Stimulated activated naive CD8-positive, alpha-beta T cell treated with anti-CD3 and anti-CD28 coated beads, Interleukin-15, amount 100 ng/mL, for 72 hours (primary cell): ENCODE data around the gene DPYD.
A peak's percentile ranks its signal among the peaks of the same experiment; 100 is the strongest.

Experiments used
- ATAC-seq: fragments of 150-1000 bp; cut with Tn5 transposase; 2 replicates; pipeline ENCODE4 v1.10.0; 2021; ENCODE audit warnings: mild to moderate bottlenecking, moderate library complexity
- DNase-seq, 2 donors: peaks; one replicate each; pipeline ENCODE4 v3.0.0; 2021 to 2022
- H3K27ac Mint-ChIP-seq, 2 donors: one replicate each; pipeline ENCODE4 v1.8.0; 2022; ENCODE audit warnings: mild to moderate bottlenecking in 2 of 2, mixed read lengths in 2 of 2, moderate library complexity in 2 of 2
- H3K27me3 Mint-ChIP-seq: one replicate; pipeline ENCODE4 v1.8.0; 2022; ENCODE audit warnings: mixed read lengths
- H3K4me1 Mint-ChIP-seq: one replicate; pipeline ENCODE4 v1.8.0; 2022; ENCODE audit warnings: mild to moderate bottlenecking, mixed read lengths
- H3K4me3 Mint-ChIP-seq, 2 donors: one replicate each; pipeline ENCODE4 v1.8.0; 2022; ENCODE audit warnings: mild to moderate bottlenecking in 2 of 2, mixed read lengths in 2 of 2, moderate library complexity in 1 of 2
- H3K9me3 Mint-ChIP-seq, 2 donors: one replicate each; pipeline ENCODE4 v1.8.0; 2022; ENCODE audit warnings: mixed read lengths in 2 of 2

Gene DPYD

DNA sequence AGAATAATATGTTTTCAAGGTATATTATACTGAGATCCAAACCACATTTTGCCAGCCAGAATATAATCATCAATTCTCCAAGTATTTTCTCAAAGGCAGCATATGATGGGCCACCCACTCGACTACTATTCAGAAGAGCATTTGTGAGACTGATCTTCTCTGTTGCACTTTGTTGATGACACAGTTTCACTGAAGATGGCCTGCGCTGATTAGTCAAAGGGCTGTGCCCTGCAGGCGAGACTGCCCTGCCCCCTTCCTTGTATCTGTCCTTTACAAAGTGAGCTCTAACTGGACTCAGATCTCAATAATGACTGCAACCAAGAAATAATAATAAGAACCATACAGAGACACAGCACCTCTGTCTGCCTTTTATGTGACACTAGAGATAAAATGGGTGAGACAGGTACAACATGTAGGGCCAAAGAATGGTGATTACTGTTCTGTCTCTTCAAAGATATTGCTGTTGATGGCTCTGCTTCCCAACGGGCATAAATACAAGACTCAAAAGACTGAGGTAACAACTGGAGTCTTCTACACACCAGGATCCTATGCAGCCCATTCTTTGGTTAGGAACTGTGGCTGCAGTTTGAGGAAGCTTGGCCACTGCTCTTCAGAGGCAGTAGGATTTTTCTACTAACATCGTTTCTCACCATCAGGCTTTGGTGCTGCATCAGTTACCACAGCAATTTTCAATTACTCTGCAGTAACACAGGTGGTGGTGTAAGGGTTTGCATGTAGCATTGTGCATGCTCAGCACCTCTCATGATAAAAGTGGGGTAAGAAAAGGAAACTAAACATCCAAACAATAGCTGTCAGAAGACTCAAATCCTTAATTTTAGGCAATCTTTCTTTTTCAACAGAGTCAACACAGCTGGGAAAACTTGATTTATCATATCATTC is 718.1 kb downstream of the DPYD start:
- no peaks in the 10 kb centered on the region for H3K27me3 Mint-ChIP-seq
- no peak overlapping the region for H3K27ac Mint-ChIP-seq
- H3K9me3 Mint-ChIP-seq: no peaks in the 10 kb centered on the region
- H3K4me1 Mint-ChIP-seq: no peaks in the 10 kb centered on the region
- no peak for DNase-seq
- no peak overlapping the region for H3K4me3 Mint-ChIP-seq
- no peak for ATAC-seq

DNA sequence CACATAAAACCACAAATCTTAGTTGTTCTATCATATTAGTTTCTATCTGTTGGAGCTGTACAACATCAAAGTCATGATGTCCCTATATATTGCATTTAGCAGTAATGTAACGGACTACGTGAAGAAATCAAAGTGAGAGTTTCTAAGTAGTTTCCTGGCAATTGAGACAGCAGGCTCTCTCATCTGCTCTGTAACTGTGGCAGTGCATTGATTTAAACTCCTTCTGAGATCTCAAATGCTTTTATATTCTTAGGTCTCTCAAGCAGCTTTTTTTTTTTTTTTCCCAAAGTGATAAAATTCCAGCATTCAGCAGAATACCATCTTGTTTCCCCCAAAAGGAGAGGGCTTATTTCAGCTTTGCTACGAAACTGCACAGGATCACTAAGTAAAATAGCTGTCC is 719.2 kb downstream of the DPYD start:
- Mint-ChIP-seq H3K27ac (no peak overlapping the region), H3K4me1 (no peaks in the 10 kb centered on the region), H3K9me3 (no peaks in the 10 kb centered on the region), H3K4me3 (no peak overlapping the region), H3K27me3 (no peaks in the 10 kb centered on the region)
- no peak for DNase-seq
- ATAC-seq: no peak

- ATAC-seq (no peak), DNase-seq (no peak)
- no peaks in the 10 kb centered on the region for H3K9me3 Mint-ChIP-seq
- no peak overlapping the region for H3K27ac Mint-ChIP-seq
- H3K4me3 Mint-ChIP-seq: no peak overlapping the region
- no peaks in the 10 kb centered on the region for H3K4me1 Mint-ChIP-seq
- H3K27me3 Mint-ChIP-seq: no peaks in the 10 kb centered on the region
Measured at GRCh38 chr1:97200595-97200994, 720.2 kb downstream of the DPYD start.

- Mint-ChIP-seq H3K27ac (no peak overlapping the region), H3K4me3 (no peak overlapping the region), H3K27me3 (no peaks in the 10 kb centered on the region), H3K9me3 (no peaks in the 10 kb centered on the region), H3K4me1 (no peaks in the 10 kb centered on the region)
- no peak for DNase-seq
- ATAC-seq: no peak
Measured at GRCh38 chr1:97196825-97197516, 723.9 kb downstream of the DPYD start.

GRCh38 chr1:97192872-97193572 is 727.8 kb downstream of the DPYD start:
- Mint-ChIP-seq H3K27me3 (no peaks in the 10 kb centered on the region), H3K27ac (no peak overlapping the region), H3K4me3 (no peak overlapping the region), H3K4me1 (no peaks in the 10 kb centered on the region), H3K9me3 (no peaks in the 10 kb centered on the region)
- no peak for ATAC-seq
- DNase-seq: no peak

DNA sequence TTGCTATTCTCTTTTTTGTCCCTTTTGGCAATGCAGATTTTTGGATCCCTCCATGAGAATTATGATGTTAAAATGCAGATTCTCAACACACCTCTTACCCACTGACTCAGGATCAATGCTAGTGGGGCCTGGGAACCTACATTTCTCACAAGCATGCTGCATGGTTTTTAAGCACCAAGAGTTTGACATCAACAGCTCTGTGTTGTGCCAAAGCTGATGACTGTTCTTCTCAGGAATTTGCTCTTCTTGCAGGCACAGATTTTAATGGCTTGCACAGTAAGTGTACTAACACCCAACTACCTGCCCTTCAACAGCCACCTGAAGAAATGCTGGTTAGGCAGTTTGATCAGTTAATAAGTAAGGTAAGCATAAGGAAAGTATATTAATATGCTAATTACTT is 730.5 kb downstream of the DPYD start:
- no peaks in the 10 kb centered on the region for H3K4me1 Mint-ChIP-seq
- no peaks in the 10 kb centered on the region for H3K27me3 Mint-ChIP-seq
- no peak overlapping the region for H3K4me3 Mint-ChIP-seq
- no peak overlapping the region for H3K27ac Mint-ChIP-seq
- no peak for ATAC-seq
- DNase-seq: no peak
- no peaks in the 10 kb centered on the region for H3K9me3 Mint-ChIP-seq

GRCh38 chr1:97186381-97186780 is 734.5 kb downstream of the DPYD start:
- no peak for DNase-seq

DNA sequence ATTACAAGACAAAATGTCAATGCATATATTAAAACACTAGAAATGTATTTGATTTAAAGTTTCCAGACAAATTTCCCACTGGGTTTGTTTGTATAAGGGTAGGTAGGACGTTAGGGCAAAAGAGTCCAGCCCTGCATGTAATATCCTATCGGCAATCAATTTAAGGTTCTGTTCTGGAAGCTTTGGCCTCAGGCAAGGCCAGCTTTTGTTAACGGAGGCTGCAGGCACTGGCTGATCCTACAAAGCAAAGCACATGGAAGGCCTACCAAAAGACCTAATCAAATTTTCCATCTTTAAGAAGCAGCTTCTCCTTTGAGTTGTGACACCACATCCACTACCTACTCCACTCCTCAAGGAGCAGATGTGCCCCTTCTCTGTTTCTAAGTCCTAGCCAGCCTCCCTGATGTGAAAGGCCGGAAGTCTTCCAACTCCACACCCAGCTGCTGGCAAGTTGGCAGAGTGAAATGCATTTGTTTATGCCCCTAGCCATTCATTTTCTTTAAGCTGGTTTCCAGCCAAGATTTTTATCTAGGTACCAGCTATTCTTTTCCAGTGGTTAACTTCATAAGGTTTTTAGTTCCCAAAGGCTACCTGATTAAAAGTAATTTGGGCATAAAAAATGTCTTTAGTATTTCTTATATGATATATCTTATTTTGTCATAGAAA is 746.7 kb downstream of the DPYD start:
- no peak overlapping the region for H3K4me3 Mint-ChIP-seq
- no peak overlapping the region for H3K27ac Mint-ChIP-seq
- no peaks in the 10 kb centered on the region for H3K27me3 Mint-ChIP-seq
- ATAC-seq: no peak
- no peaks in the 10 kb centered on the region for H3K9me3 Mint-ChIP-seq
- H3K4me1 Mint-ChIP-seq: no peaks in the 10 kb centered on the region
- no peak for DNase-seq

More at GRCh38 chr1:97186381-97186780, 734.5 kb downstream of the DPYD start:
- no peak overlapping the region for H3K4me3 Mint-ChIP-seq
- no peaks in the 10 kb centered on the region for H3K27me3 Mint-ChIP-seq
- no peak overlapping the region for H3K27ac Mint-ChIP-seq
- H3K4me1 Mint-ChIP-seq: no peaks in the 10 kb centered on the region
- no peak for ATAC-seq
- H3K9me3 Mint-ChIP-seq: no peaks in the 10 kb centered on the region

DNA sequence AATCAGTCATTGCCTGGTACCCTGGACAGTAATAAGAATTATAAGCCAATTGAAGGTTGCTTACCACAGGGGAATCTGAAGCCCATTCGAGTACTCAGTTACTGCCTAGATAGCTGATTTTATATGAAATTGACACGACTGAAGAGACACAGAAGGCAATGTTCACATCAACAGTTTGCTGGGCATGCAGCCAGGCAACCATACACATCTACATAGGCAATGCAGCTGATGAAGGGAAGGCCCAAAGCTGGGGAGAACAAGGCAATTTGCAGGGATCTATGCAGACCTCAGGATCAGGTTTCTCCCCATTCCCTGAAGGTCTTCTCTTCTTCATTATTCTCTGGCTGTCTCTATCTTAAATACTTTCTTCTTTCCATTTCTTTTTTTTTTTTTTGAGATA is 750.5 kb downstream of the DPYD start:
- no peak overlapping the region for H3K4me3 Mint-ChIP-seq
- DNase-seq: no peak
- H3K9me3 Mint-ChIP-seq: peaks cover 0 to 3% of the 10 kb centered on the region in 2 donors
- H3K4me1 Mint-ChIP-seq: no peaks in the 10 kb centered on the region
- no peaks in the 10 kb centered on the region for H3K27me3 Mint-ChIP-seq
- peak overlapping the region in 1 of 2 donors; percentile 83 for H3K27ac Mint-ChIP-seq
- no peak for ATAC-seq

GRCh38 chr1:97168056-97168455 is 752.8 kb downstream of the DPYD start:
- Mint-ChIP-seq H3K4me1 (no peaks in the 10 kb centered on the region), H3K9me3 (peaks cover 7% of the 10 kb centered on the region in 2 donors), H3K27ac (no peak overlapping the region), H3K27me3 (no peaks in the 10 kb centered on the region), H3K4me3 (no peak overlapping the region)
- DNase-seq (no peak), ATAC-seq (no peak)

- no peak for ATAC-seq
- no peak overlapping the region for H3K4me3 Mint-ChIP-seq
- peaks cover 7% of the 10 kb centered on the region in 2 donors for H3K9me3 Mint-ChIP-seq
- DNase-seq: no peak
- no peaks in the 10 kb centered on the region for H3K4me1 Mint-ChIP-seq
- no peaks in the 10 kb centered on the region for H3K27me3 Mint-ChIP-seq
- no peak overlapping the region for H3K27ac Mint-ChIP-seq
Measured at GRCh38 chr1:97167246-97167645, 753.6 kb downstream of the DPYD start.

DNA sequence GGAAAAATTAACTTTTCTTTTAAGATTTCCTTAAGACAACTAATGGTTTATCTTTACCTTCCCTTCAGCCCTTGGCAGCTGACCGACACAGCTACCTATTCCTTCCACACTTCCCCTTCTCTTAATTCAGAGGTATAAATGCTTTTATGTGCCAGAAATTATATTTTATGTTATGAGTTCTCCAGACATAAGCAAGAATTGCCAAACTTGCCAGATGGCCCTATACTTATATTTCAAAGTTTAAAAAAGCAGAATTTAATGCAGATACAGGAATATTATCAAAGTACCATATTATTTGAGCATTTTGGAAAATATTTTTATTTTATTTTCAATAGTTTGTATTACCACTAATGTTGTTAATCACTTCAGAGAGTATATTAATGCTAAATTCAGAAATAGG is 754.2 kb downstream of the DPYD start:
- no peak overlapping the region for H3K4me3 Mint-ChIP-seq
- H3K27me3 Mint-ChIP-seq: no peaks in the 10 kb centered on the region
- H3K4me1 Mint-ChIP-seq: no peaks in the 10 kb centered on the region
- H3K9me3 Mint-ChIP-seq: peaks cover 7% of the 10 kb centered on the region in 2 donors
- no peak for ATAC-seq
- no peak for DNase-seq
- no peak overlapping the region for H3K27ac Mint-ChIP-seq

DNA sequence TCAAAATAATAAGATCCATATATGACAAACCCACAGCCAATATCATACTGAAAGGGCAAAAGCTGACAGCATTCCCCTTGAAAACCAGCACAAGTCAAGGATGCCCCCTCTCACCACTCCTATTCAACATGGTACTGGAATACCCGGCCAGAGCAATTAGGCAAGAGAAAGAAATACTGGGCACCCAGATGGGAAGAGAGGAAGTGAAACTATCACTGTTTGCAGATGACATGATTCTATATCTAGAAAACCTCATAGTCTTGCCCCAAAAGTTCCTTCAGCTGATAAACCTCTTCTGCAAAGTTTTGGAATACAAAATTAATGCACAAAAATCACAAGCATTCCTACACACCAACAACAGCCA is 756.6 kb downstream of the DPYD start:
- Mint-ChIP-seq H3K9me3 (peaks cover 7% of the 10 kb centered on the region in 2 donors), H3K27me3 (no peaks in the 10 kb centered on the region), H3K27ac (no peak overlapping the region), H3K4me1 (no peaks in the 10 kb centered on the region), H3K4me3 (no peak overlapping the region)
- DNase-seq (no peak), ATAC-seq (no peak)

- no peak overlapping the region for H3K27ac Mint-ChIP-seq
- H3K27me3 Mint-ChIP-seq: no peaks in the 10 kb centered on the region
- H3K4me3 Mint-ChIP-seq: no peak overlapping the region
- DNase-seq: no peak
- ATAC-seq: no peak
- peaks cover 7% of the 10 kb centered on the region in 2 donors for H3K9me3 Mint-ChIP-seq
- H3K4me1 Mint-ChIP-seq: no peaks in the 10 kb centered on the region
Measured at GRCh38 chr1:97163591-97164275, 757.1 kb downstream of the DPYD start.

- H3K27ac Mint-ChIP-seq: no peak overlapping the region
- no peaks in the 10 kb centered on the region for H3K27me3 Mint-ChIP-seq
- H3K9me3 Mint-ChIP-seq: peaks cover 7% of the 10 kb centered on the region in 2 donors
- no peaks in the 10 kb centered on the region for H3K4me1 Mint-ChIP-seq
- ATAC-seq (no peak), DNase-seq (no peak)
- H3K4me3 Mint-ChIP-seq: no peak overlapping the region
Measured at GRCh38 chr1:97160818-97161217, 760.0 kb downstream of the DPYD start.
